Lower leg skin (tissue), 4 donors: ENCODE results near the gene PAGE3. TPM values are rescaled to one million over a fixed set of nuclear protein-coding genes. Genes with fewer than 3 reads are reported as not detected.

Source experiments
- DNase-seq, 2 donors: peaks; one replicate each; pipeline ENCODE4 v3.0.0-alpha.2; 2019; ENCODE audit warnings: low spot score in 2 of 2
- H3K4me3 ChIP-seq: fragments of 200-600 bp; sonication (generic); 2 replicates; pipeline ENCODE4 v1.5.1; 2017; ENCODE audit warnings: mild to moderate bottlenecking, low read depth; ENCODE audit not compliant: poor library complexity, severe bottlenecking
- CTCF ChIP-seq, 3 donors: fragments of 450-650 bp; IDR thresholded peaks; one replicate each; pipeline ENCODE4 v1.5.1; 2016; ENCODE audit warnings: antibody characterized with exemption in 3 of 3, mild to moderate bottlenecking in 3 of 3, moderate library complexity in 2 of 3
- POLR2A ChIP-seq, 2 donors: fragments of 450-650 bp; IDR thresholded peaks; one replicate each; pipeline ENCODE4 v1.6.1; 2016 to 2017; ENCODE audit warnings: antibody characterized with exemption in 2 of 2, mild to moderate bottlenecking in 1 of 2, moderate library complexity in 1 of 2
- WGBS, 2 donors: methylation state at CpG; one replicate each; pipeline ENCODE4 v1.1.5; 2018; 5-methylcytosine and 5-hydroxymethylcytosine counted together
- intact Hi-C: fragments of 100-400 bp; cut with DNase I; formaldehyde crosslinking; loops from one replicate; pipeline ENCODE4 v1.15.0; 2023; ENCODE audit warnings: low total_unique reads
- total RNA-seq, 4 donors: library from RNA; depleted of rRNA; stranded (reverse); fragments of >200 nt; gene quantifications; one replicate each; pipeline ENCODE4 v1.1.0, GENCODE V29; 2016

Gene PAGE3
- total RNA-seq, 4 donors from 2014 or later = not detected

- intact Hi-C loops = no loop called here
- H3K4me3 ChIP-seq = no peak overlapping the region
- no peak for TF ChIP-seq CTCF (IDR thresholded peaks at IDR 0.05)
- TF ChIP-seq POLR2A (IDR thresholded peaks at IDR 0.05) = no peak
- 47 to 79% methylated on average over 4 to 6 of the region's 6 CpGs for WGBS, 2 donors
- no peak for DNase-seq
These were observed 23.9 kb downstream of the PAGE3 start for GRCh38 chrX:55240788-55241340.

- no peak for DNase-seq
- WGBS, 2 donors = 81 to 88% methylated on average over 22 to 30 of the region's 30 CpGs
- intact Hi-C loops = no loop called here
- no peak for TF ChIP-seq CTCF (IDR thresholded peaks at IDR 0.05)
- no peak for TF ChIP-seq POLR2A (IDR thresholded peaks at IDR 0.05)
- no peak within 1 kb of the TSS for H3K4me3 ChIP-seq
These were observed 44.5 kb downstream of the PAGE3 start, which contains the start of gene PAGE5 for GRCh38 chrX:55220119-55220794. TSS of gene PAGE5 (plus strand) at chrX:55220346. CDS start at chrX:55221383, 1,037 bp downstream.

GRCh38 chrX:55213381-55213780 is 51.3 kb downstream of the PAGE3 start:
- no peak overlapping the region for H3K4me3 ChIP-seq
- TF ChIP-seq CTCF (IDR thresholded peaks at IDR 0.05) (no peak), POLR2A (IDR thresholded peaks at IDR 0.05) (no peak)
- WGBS, 2 donors = 50 to 68% methylated on average over 3 of the region's 3 CpGs
- no peak for DNase-seq
- intact Hi-C loops = no loop called here

- intact Hi-C loops = no loop called here
- 70 to 71% methylated on average over 13 of the region's 13 CpGs for WGBS, 2 donors
- H3K4me3 ChIP-seq = no peak overlapping the region
- TF ChIP-seq POLR2A (IDR thresholded peaks at IDR 0.05) (no peak), CTCF (IDR thresholded peaks at IDR 0.05) (no peak)
- no peak for DNase-seq
These were observed 53.6 kb downstream of the PAGE3 start for GRCh38 chrX:55210931-55211677.

Other genes starting within 250 kb of the PAGE3 start
- gene ALAS2, start 233.9 kb downstream of the PAGE3 start, total RNA-seq = not detected
- not detected for gene PAGE2B, start 189.9 kb downstream of the PAGE3 start, total RNA-seq
- not detected for gene PAGE2, start 175.9 kb downstream of the PAGE3 start, total RNA-seq
- gene PAGE5, start 44.6 kb downstream of the PAGE3 start, total RNA-seq = not detected
- gene MAGEH1, start 187.2 kb upstream of the PAGE3 start, total RNA-seq = 10 to 100 TPM; 10.3 to 15.7 (median 11.7) TPM
- gene USP51, start 224.9 kb upstream of the PAGE3 start, total RNA-seq = 1 to 10 TPM in 1 of 4 donors, under 1 TPM in 3; 0.08 to 1.1 (median 0.45) TPM